IPS-20b (cell line): ENCODE results near the gene SORCS1.

Experiments
- H3K27ac ChIP-seq: one replicate; pipeline ENCODE4 v1.5.1; 2013; ENCODE audit warnings: low read length
- H3K27me3 ChIP-seq: 2 replicates; pipeline ENCODE4 v1.6.1; 2013; ENCODE audit warnings: mild to moderate bottlenecking, low read length, inconsistent platforms; ENCODE audit not compliant: insufficient read depth
- H3K36me3 ChIP-seq: 2 replicates; pipeline ENCODE4 v1.6.1; 2013; ENCODE audit warnings: low read depth, mild to moderate bottlenecking, inconsistent platforms, low read length, moderate library complexity; ENCODE audit not compliant: insufficient read depth
- H3K4me1 ChIP-seq: 2 replicates; pipeline ENCODE4 v1.6.1; 2013; ENCODE audit warnings: mild to moderate bottlenecking, control low read depth, inconsistent platforms, low read length, moderate library complexity; ENCODE audit not compliant: insufficient read depth
- H3K4me3 ChIP-seq: 2 replicates; pipeline ENCODE4 v1.5.1; 2013; ENCODE audit warnings: mild to moderate bottlenecking, low read length, inconsistent platforms
- H3K9ac ChIP-seq: 2 replicates; pipeline ENCODE4 v1.6.1; 2013; ENCODE audit warnings: low read depth, mild to moderate bottlenecking, inconsistent platforms, low read length, moderate library complexity
- H3K9me3 ChIP-seq: 2 replicates; pipeline ENCODE4 v1.6.1; 2013; ENCODE audit warnings: mild to moderate bottlenecking, low read depth, low read length, inconsistent platforms; ENCODE audit not compliant: insufficient read depth

The SORCS1 gene

GRCh38 chr10:107103174-107104025, 61.1 kb downstream of the SORCS1 start:
- H3K27me3 ChIP-seq: no peaks in the 10 kb centered on the region
- no peaks in the 10 kb centered on the region for H3K36me3 ChIP-seq

GRCh38 chr10:107098326-107098725, 66.2 kb downstream of the SORCS1 start:
- H3K27me3 ChIP-seq: no peaks in the 10 kb centered on the region
- no peaks in the 10 kb centered on the region for H3K9me3 ChIP-seq
- no peak overlapping the region for H3K27ac ChIP-seq
- peaks cover 3% of the 10 kb centered on the region; the same call in 1 of the 2 replicates for H3K4me1 ChIP-seq
- H3K9ac ChIP-seq: no peak overlapping the region
- H3K4me3 ChIP-seq: no peak overlapping the region
- H3K36me3 ChIP-seq: no peaks in the 10 kb centered on the region

More at GRCh38 chr10:107103174-107104025, 61.1 kb downstream of the SORCS1 start:
- peak overlapping the region; percentile 8; the same call in 1 of the 2 replicates for H3K4me3 ChIP-seq
- peaks cover 13% of the 10 kb centered on the region; the same call in 1 of the 2 replicates for H3K4me1 ChIP-seq
- peak overlapping the region; percentile 13 for H3K27ac ChIP-seq
- H3K9ac ChIP-seq: 0 out of 2 replicates have a peak overlapping the region, but pooled peaks have one; percentile 2
- H3K9me3 ChIP-seq: no peaks in the 10 kb centered on the region

- H3K4me3 ChIP-seq: no peak overlapping the region
- H3K27me3 ChIP-seq: no peaks in the 10 kb centered on the region
- no peak overlapping the region for H3K9ac ChIP-seq
- H3K9me3 ChIP-seq: no peaks in the 10 kb centered on the region
- H3K27ac ChIP-seq: no peak overlapping the region
- no peaks in the 10 kb centered on the region for H3K4me1 ChIP-seq
- H3K36me3 ChIP-seq: no peaks in the 10 kb centered on the region
Observed at GRCh38 chr10:107094824-107095522, 69.5 kb downstream of the SORCS1 start.

- Histone ChIP-seq H3K27me3 (no peaks in the 10 kb centered on the region), H3K27ac (no peak overlapping the region), H3K4me3 (no peak overlapping the region)
Observed at GRCh38 chr10:107092321-107092720, 72.2 kb downstream of the SORCS1 start.

GRCh38 chr10:107091126-107091525, 73.4 kb downstream of the SORCS1 start:
- Histone ChIP-seq H3K4me1 (no peaks in the 10 kb centered on the region), H3K9ac (no peak overlapping the region), H3K4me3 (no peak overlapping the region), H3K27me3 (no peaks in the 10 kb centered on the region), H3K27ac (no peak overlapping the region), H3K9me3 (no peaks in the 10 kb centered on the region; the same call in 1 of the 2 replicates), H3K36me3 (no peaks in the 10 kb centered on the region)

More at GRCh38 chr10:107092321-107092720, 72.2 kb downstream of the SORCS1 start:
- Histone ChIP-seq H3K9me3 (no peaks in the 10 kb centered on the region; the same call in 1 of the 2 replicates), H3K9ac (no peak overlapping the region), H3K4me1 (no peaks in the 10 kb centered on the region), H3K36me3 (no peaks in the 10 kb centered on the region)

- H3K27ac ChIP-seq: no peak overlapping the region
- no peak overlapping the region for H3K4me3 ChIP-seq
- no peaks in the 10 kb centered on the region; the same call in 1 of the 2 replicates for H3K9me3 ChIP-seq
- H3K27me3 ChIP-seq: no peaks in the 10 kb centered on the region
- no peaks in the 10 kb centered on the region for H3K4me1 ChIP-seq
- H3K36me3 ChIP-seq: no peaks in the 10 kb centered on the region
- H3K9ac ChIP-seq: no peak overlapping the region
Observed at GRCh38 chr10:107085665-107086525, 78.6 kb downstream of the SORCS1 start.

- no peaks in the 10 kb centered on the region for H3K27me3 ChIP-seq
- no peaks in the 10 kb centered on the region for H3K36me3 ChIP-seq
- no peak overlapping the region for H3K27ac ChIP-seq
- H3K4me1 ChIP-seq: no peaks in the 10 kb centered on the region
- no peak overlapping the region for H3K9ac ChIP-seq
- H3K4me3 ChIP-seq: no peak overlapping the region
- no peaks in the 10 kb centered on the region; the same call in 1 of the 2 replicates for H3K9me3 ChIP-seq
Observed at GRCh38 chr10:107083388-107084009, 81.0 kb downstream of the SORCS1 start.

- Histone ChIP-seq H3K27me3 (no peaks in the 10 kb centered on the region), H3K9ac (no peak overlapping the region), H3K36me3 (no peaks in the 10 kb centered on the region), H3K9me3 (no peaks in the 10 kb centered on the region), H3K4me3 (no peak overlapping the region), H3K4me1 (no peaks in the 10 kb centered on the region), H3K27ac (no peak overlapping the region)
Observed at GRCh38 chr10:107081644-107082043, 82.9 kb downstream of the SORCS1 start.

- Histone ChIP-seq H3K9me3 (no peaks in the 10 kb centered on the region), H3K27me3 (no peaks in the 10 kb centered on the region), H3K27ac (no peak overlapping the region), H3K4me3 (no peak overlapping the region), H3K9ac (no peak overlapping the region), H3K4me1 (peaks cover 13% of the 10 kb centered on the region), H3K36me3 (no peaks in the 10 kb centered on the region)
Observed at GRCh38 chr10:107075117-107075516, 89.4 kb downstream of the SORCS1 start.

- Histone ChIP-seq H3K9me3 (no peaks in the 10 kb centered on the region), H3K4me1 (peaks cover 13% of the 10 kb centered on the region), H3K27ac (no peak overlapping the region), H3K36me3 (no peaks in the 10 kb centered on the region), H3K27me3 (no peaks in the 10 kb centered on the region), H3K9ac (no peak overlapping the region), H3K4me3 (no peak overlapping the region)
Observed at GRCh38 chr10:107072786-107073185, 91.7 kb downstream of the SORCS1 start.

GRCh38 chr10:107072028-107072427, 92.5 kb downstream of the SORCS1 start:
- no peaks in the 10 kb centered on the region for H3K36me3 ChIP-seq
- no peak overlapping the region for H3K9ac ChIP-seq
- no peaks in the 10 kb centered on the region for H3K9me3 ChIP-seq
- H3K27me3 ChIP-seq: no peaks in the 10 kb centered on the region
- no peak overlapping the region for H3K27ac ChIP-seq
- no peak overlapping the region for H3K4me3 ChIP-seq
- peaks cover 13% of the 10 kb centered on the region for H3K4me1 ChIP-seq
